Measurements from ENCODE around the gene NDUFAF3.

Gene NDUFAF3

DNA sequence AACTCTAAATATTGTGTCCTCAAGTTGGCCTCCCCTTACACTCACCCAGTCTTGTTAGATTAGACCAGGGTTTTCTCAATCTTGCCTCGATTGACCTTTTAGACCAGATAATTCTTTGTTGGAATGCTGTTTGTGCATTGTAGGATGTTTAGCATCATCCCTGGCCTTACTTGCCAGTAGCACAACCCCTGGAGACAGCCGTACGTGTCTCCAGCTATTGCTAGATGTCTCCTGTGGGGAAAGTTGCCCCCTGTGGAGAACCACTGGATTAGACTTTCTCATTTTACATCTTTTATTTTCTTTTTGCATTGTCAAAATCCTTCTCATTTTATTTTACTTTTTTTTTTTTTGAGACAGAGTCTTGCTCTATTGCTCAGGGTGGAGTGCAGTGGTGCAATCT lies 12.5 kb upstream of the NDUFAF3 start:
- Mint-ChIP-seq H3K4me1 (peaks cover 32% of the 10 kb centered on the region), H3K9me3 (no peaks in the 10 kb centered on the region), H3K36me3 (ENCODE audit: low read depth) (peaks cover 19% of the 10 kb centered on the region), H3K27me3 (ENCODE audit: low read depth) (no peaks in the 10 kb centered on the region), H3K27ac (peak overlapping the region in 2 of 3 experiments; percentile 30 to 74), H3K4me3 (peak overlapping the region; percentile 99 to 100 (median 100))
- no peak for TF ChIP-seq CTCF (IDR thresholded peaks at IDR 0.05; ENCODE audit: unreplicated experiment in 3 of 3)

DNA sequence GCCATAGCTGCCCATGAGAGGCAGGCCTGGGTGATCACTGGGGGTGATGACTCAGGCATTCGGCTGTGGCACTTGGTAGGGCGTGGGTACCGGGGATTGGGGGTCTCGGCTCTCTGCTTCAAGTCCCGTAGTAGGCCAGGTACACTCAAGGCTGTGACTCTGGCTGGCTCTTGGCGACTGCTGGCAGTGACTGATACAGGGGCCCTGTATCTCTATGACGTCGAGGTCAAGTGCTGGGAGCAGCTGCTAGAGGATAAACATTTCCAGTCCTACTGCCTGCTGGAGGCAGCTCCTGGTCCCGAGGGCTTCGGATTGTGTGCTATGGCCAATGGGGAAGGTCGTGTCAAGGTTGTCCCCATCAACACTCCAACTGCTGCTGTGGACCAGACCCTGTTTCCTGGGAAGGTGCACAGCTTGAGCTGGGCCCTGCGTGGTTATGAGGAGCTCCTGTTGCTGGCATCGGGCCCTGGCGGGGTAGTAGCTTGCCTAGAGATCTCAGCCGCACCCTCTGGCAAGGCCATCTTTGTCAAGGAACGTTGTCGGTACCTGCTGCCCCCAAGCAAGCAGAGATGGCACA lies 9.4 kb upstream of the NDUFAF3 start:
- peaks cover 26% of the 10 kb centered on the region for H3K4me1 Mint-ChIP-seq
- peaks cover 3% of the 10 kb centered on the region for H3K27me3 Mint-ChIP-seq (ENCODE audit: low read depth)
- no peak overlapping the region for H3K27ac Mint-ChIP-seq
- H3K9me3 Mint-ChIP-seq = no peaks in the 10 kb centered on the region
- no peak for TF ChIP-seq CTCF (IDR thresholded peaks at IDR 0.05; ENCODE audit: unreplicated experiment in 3 of 3)
- peaks cover 34% of the 10 kb centered on the region for H3K36me3 Mint-ChIP-seq (ENCODE audit: low read depth)
- peak overlapping the region in 1 of 3 experiments; percentile 29 for H3K4me3 Mint-ChIP-seq

DNA sequence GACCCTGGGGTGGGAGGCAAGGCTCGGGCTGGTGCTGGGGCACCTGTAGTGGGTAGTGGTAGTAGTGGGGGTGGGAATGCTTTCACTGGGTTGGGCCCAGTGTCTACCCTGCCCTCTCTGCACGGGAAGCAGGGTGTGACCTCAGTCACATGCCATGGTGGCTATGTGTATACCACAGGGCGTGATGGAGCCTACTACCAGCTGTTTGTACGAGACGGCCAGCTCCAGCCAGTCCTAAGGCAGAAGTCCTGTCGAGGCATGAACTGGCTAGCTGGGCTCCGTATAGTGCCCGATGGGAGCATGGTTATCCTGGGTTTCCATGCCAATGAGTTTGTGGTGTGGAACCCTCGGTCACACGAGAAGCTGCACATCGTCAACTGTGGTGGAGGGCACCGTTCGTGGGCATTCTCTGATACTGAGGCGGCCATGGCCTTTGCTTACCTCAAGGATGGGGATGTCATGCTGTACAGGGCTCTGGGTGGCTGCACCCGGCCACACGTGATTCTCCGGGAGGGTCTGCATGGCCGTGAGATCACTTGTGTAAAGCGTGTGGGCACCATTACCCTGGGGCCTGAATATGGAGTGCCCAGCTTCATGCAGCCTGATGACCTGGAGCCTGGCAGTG lies 8.7 kb upstream of the NDUFAF3 start:
- no peak for TF ChIP-seq CTCF (IDR thresholded peaks at IDR 0.05; ENCODE audit: unreplicated experiment in 3 of 3)
- peaks cover 3% of the 10 kb centered on the region for H3K27me3 Mint-ChIP-seq (ENCODE audit: low read depth)
- H3K4me3 Mint-ChIP-seq = no peak overlapping the region
- no peak overlapping the region for H3K27ac Mint-ChIP-seq
- H3K9me3 Mint-ChIP-seq = no peaks in the 10 kb centered on the region
- H3K4me1 Mint-ChIP-seq = peaks cover 22% of the 10 kb centered on the region
- H3K36me3 Mint-ChIP-seq (ENCODE audit: low read depth) = peaks cover 30% of the 10 kb centered on the region

DNA sequence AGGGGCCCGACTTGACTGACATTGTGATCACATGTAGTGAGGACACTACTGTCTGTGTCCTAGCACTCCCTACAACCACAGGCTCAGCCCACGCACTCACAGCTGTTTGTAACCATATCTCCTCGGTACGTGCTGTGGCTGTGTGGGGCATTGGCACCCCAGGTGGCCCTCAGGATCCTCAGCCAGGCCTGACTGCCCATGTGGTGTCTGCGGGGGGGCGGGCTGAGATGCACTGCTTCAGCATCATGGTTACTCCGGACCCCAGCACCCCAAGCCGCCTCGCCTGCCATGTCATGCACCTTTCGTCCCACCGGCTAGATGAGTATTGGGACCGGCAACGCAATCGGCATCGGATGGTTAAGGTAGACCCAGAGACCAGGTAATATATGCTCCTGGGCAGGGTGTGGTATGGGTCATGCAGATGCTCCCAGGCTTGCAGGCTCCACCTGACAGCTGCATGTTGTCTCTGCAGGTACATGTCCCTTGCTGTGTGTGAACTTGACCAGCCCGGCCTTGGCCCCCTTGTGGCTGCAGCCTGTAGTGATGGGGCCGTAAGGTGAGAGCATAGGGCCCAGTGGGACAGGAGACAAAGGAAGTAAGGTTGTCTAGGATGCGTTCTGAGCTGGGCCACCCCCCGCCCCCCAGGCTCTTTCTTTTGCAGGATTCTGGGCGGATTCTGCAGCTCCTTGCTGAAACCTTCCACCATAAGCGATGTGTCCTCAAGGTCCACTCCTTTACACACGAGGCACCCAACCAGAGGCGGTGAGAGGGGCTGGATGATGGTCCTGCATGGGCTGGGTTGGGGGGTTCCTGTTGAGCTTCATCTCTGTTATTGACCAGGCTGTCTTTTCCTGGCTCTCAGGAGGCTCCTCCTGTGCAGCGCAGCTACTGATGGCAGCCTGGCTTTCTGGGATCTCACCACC lies 7.9 kb upstream of the NDUFAF3 start:
- H3K9me3 Mint-ChIP-seq = no peaks in the 10 kb centered on the region
- peaks cover 22% of the 10 kb centered on the region for H3K4me1 Mint-ChIP-seq
- H3K4me3 Mint-ChIP-seq = no peak overlapping the region
- peak; percentile 43 to 54 (median 48) for TF ChIP-seq CTCF (IDR thresholded peaks at IDR 0.05; ENCODE audit: unreplicated experiment in 3 of 3)
- H3K27ac Mint-ChIP-seq = no peak overlapping the region
- peaks cover 3% of the 10 kb centered on the region for H3K27me3 Mint-ChIP-seq (ENCODE audit: low read depth)
- H3K36me3 Mint-ChIP-seq (ENCODE audit: low read depth) = peaks cover 27% of the 10 kb centered on the region

DNA sequence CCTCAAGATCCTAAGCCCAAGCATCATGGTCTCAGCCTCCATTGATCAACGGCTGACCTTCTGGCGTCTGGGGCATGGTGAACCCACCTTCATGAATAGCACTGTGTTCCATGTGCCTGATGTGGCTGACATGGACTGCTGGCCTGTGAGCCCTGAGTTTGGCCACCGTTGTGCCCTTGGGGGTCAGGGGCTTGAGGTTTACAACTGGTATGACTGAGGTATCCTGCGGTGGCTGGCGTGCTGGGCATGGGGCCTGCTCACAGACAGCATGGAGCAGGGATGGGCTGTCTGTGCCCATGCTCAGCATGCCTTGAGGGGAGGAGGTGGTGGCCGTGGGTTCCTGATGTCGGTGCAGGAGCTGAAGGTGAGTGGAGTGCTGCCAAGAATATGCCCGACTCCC lies 6.8 kb upstream of the NDUFAF3 start:
- H3K36me3 Mint-ChIP-seq (ENCODE audit: low read depth) = peaks cover 27% of the 10 kb centered on the region
- peaks cover 3% of the 10 kb centered on the region for H3K27me3 Mint-ChIP-seq (ENCODE audit: low read depth)
- H3K27ac Mint-ChIP-seq = no peak overlapping the region
- peak overlapping the region; percentile 29 to 88 (median 86) for H3K4me3 Mint-ChIP-seq
- TF ChIP-seq CTCF (IDR thresholded peaks at IDR 0.05; ENCODE audit: unreplicated experiment in 3 of 3) = no peak
- H3K9me3 Mint-ChIP-seq = no peaks in the 10 kb centered on the region
- H3K4me1 Mint-ChIP-seq = peaks cover 16% of the 10 kb centered on the region

Data from nephron (organoid).